OCI-LY3 (cell line): ENCODE measurements around the gene UBE2S.
"Not testable (repeated sequence)": the region's sequence is repeated elsewhere in the genome, so short reads cannot be mapped to it uniquely, and the experiment has no call there.

ENCODE experiments used
- H2AFZ ChIP-seq: fragments of 200-600, 300-600 bp; shearing (Covaris generic); 2 replicates; pipeline ENCODE4 v1.6.0; 2014; ENCODE audit warnings: antibody characterized with exemption, low read depth, low read length
- H3K27ac ChIP-seq: fragments of 200-600, 300-600 bp; sonication (generic); 2 replicates; pipeline ENCODE4 v1.5.1; 2014; ENCODE audit warnings: mild to moderate bottlenecking, low read length, moderate library complexity, mixed read lengths
- H3K27me3 ChIP-seq: fragments of 200-600, 300-600 bp; sonication (generic); 2 replicates; pipeline ENCODE4 v1.6.1; 2014; ENCODE audit warnings: low read depth, low read length, mixed read lengths
- H3K36me3 ChIP-seq: fragments of 200-600, 300-600 bp; sonication (generic); replicated peaks from 2 replicates; pipeline ENCODE3; 2014; ENCODE audit warnings: low read depth, low read length, mixed read lengths
- H3K4me1 ChIP-seq: fragments of 300-600, 200-600 bp; sonication (generic); 2 replicates; pipeline ENCODE4 v1.6.1; 2014; ENCODE audit warnings: low read length, mixed read lengths
- H3K4me2 ChIP-seq: fragments of 200-600, 300-600 bp; sonication (generic); 2 replicates; pipeline ENCODE4 v1.6.1; 2014; ENCODE audit warnings: low read length, mixed read lengths
- H3K4me3 ChIP-seq: fragments of 300-600, 200-600 bp; sonication (generic); 2 replicates; pipeline ENCODE4 v1.5.1; 2014; ENCODE audit warnings: antibody characterized with exemption, mild to moderate bottlenecking, low read length, moderate library complexity
- H3K79me2 ChIP-seq: fragments of 300-600, 200-600 bp; shearing (Covaris generic); 2 replicates; pipeline ENCODE4 v1.6.1; 2014; ENCODE audit warnings: mild to moderate bottlenecking, low read length, mixed read lengths
- H3K9ac ChIP-seq: fragments of 300-600, 200-600 bp; shearing (Covaris generic); 2 replicates; pipeline ENCODE4 v1.6.0; 2014; ENCODE audit warnings: mild to moderate bottlenecking, low read length, moderate library complexity
- H3K9me3 ChIP-seq: fragments of 200-600, 300-600 bp; shearing (Covaris generic); 2 replicates; pipeline ENCODE4 v1.6.1; 2014; ENCODE audit warnings: low read length, mixed read lengths; ENCODE audit not compliant: insufficient read depth
- H4K20me1 ChIP-seq: fragments of 200-600, 300-600 bp; sonication (generic); 2 replicates; pipeline ENCODE4 v1.6.1; 2016; ENCODE audit warnings: low read length, mixed read lengths; ENCODE audit not compliant: insufficient read depth
- EZH2phosphoT487 ChIP-seq: fragments of 200-600 bp; shearing (Covaris generic); IDR thresholded peaks from 2 replicates; pipeline ENCODE4 v1.6.1; 2018; ENCODE audit warnings: antibody characterized with exemption, mixed run types, low read depth
- TF ChIP-seq, protein P1 (sequence below): fragments of 200-600, 300-600 bp; sonication (generic); IDR thresholded peaks from 2 replicates; pipeline ENCODE4 v1.5.1; 2014; ENCODE audit warnings: antibody characterized with exemption, low read length, low read depth

The UBE2S gene

GRCh38 chr19:55407550-55407799 is at the start of gene UBE2S:
TSS of gene UBE2S (minus strand) at chr19:55407788. CDS start at chr19:55407589, 199 bp downstream.
- Histone ChIP-seq H3K4me2 (peak within 1 kb of the TSS; percentile 86), H3K27ac (peak within 1 kb of the TSS; percentile 87), H3K36me3 (peaks cover 44% of the 10 kb centered on the region), H4K20me1 (peaks cover 36% of the 10 kb centered on the region), H3K4me1 (peaks cover 19% of the 10 kb centered on the region), H2AFZ (peak within 1 kb of the TSS; percentile 83; the same call in 1 of the 2 replicates), H3K79me2 (peaks cover 45% of the 10 kb centered on the region), H3K9ac (peak within 1 kb of the TSS; percentile 97), H3K4me3 (peak within 1 kb of the TSS; percentile 86)
- not testable (repeated sequence) for H3K27me3 ChIP-seq, H3K9me3 ChIP-seq

GRCh38 chr19:55456347-55456746 is 48.8 kb upstream of the UBE2S start:
- Histone ChIP-seq H3K9me3 (no peaks in the 10 kb centered on the region), H3K4me2 (no peak overlapping the region), H3K9ac (no peak overlapping the region), H3K4me1 (peaks cover 6% of the 10 kb centered on the region), H3K79me2 (0 out of 2 replicates have a peak, but pooled peaks cover 3% of the 10 kb centered on the region), H4K20me1 (no peaks in the 10 kb centered on the region), H2AFZ (no peak overlapping the region), H3K27ac (no peak overlapping the region), H3K4me3 (no peak overlapping the region), H3K36me3 (peaks cover 3% of the 10 kb centered on the region), H3K27me3 (no peaks in the 10 kb centered on the region)
- TF ChIP-seq EZH2phosphoT487 = no peak
- TF ChIP-seq, protein P1, sequence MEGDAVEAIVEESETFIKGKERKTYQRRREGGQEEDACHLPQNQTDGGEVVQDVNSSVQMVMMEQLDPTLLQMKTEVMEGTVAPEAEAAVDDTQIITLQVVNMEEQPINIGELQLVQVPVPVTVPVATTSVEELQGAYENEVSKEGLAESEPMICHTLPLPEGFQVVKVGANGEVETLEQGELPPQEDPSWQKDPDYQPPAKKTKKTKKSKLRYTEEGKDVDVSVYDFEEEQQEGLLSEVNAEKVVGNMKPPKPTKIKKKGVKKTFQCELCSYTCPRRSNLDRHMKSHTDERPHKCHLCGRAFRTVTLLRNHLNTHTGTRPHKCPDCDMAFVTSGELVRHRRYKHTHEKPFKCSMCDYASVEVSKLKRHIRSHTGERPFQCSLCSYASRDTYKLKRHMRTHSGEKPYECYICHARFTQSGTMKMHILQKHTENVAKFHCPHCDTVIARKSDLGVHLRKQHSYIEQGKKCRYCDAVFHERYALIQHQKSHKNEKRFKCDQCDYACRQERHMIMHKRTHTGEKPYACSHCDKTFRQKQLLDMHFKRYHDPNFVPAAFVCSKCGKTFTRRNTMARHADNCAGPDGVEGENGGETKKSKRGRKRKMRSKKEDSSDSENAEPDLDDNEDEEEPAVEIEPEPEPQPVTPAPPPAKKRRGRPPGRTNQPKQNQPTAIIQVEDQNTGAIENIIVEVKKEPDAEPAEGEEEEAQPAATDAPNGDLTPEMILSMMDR = no peak

- Histone ChIP-seq H3K4me2 (no peak overlapping the region), H3K79me2 (no peaks in the 10 kb centered on the region), H3K4me1 (peaks cover 4% of the 10 kb centered on the region), H3K9me3 (no peaks in the 10 kb centered on the region), H2AFZ (no peak overlapping the region), H3K36me3 (peaks cover 3% of the 10 kb centered on the region), H3K27ac (no peak overlapping the region), H3K27me3 (no peaks in the 10 kb centered on the region), H4K20me1 (no peaks in the 10 kb centered on the region), H3K9ac (no peak overlapping the region), H3K4me3 (no peak overlapping the region)
- TF ChIP-seq EZH2phosphoT487 = no peak
- TF ChIP-seq, protein P1 = no peak
Observed at GRCh38 chr19:55455576-55456235, 48.1 kb upstream of the UBE2S start.

DNA sequence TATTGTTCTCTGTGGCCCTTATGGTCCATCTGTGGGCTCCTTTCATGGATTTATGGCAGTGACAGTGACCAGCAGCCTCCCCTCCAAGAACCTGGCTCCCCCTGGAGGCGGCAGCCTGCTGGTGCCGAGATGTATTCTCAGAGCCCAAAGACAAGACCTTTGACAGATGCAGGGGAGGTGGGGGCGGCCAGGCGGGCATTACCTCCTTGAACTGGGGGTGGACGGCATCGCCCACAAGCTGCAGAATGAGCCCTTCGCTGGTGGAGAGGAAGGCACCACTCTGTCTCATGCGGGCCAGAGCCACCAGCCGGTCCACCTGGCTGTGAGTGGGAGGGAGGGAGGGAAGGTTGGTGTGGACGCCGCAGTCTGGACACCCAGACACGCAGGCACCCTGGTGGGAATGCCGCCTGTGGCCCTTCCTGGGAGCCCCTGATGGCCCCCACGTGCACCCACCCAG is 47.2 kb upstream of the UBE2S start:
- H3K9ac ChIP-seq = no peak overlapping the region
- no peak overlapping the region for H2AFZ ChIP-seq
- H3K4me3 ChIP-seq = no peak overlapping the region
- H3K4me2 ChIP-seq = no peak overlapping the region
- no peaks in the 10 kb centered on the region for H4K20me1 ChIP-seq
- TF ChIP-seq, protein P1 = peak; percentile 75
- no peak for TF ChIP-seq EZH2phosphoT487
- peaks cover 3% of the 10 kb centered on the region for H3K36me3 ChIP-seq
- H3K9me3 ChIP-seq = no peaks in the 10 kb centered on the region
- no peak overlapping the region for H3K27ac ChIP-seq
- no peaks in the 10 kb centered on the region for H3K4me1 ChIP-seq
- H3K79me2 ChIP-seq = no peaks in the 10 kb centered on the region
- H3K27me3 ChIP-seq = no peaks in the 10 kb centered on the region
